SU-DHL-6 (cell line): Measurements from ENCODE around the gene EDA.

Source experiments
- EZH2phosphoT487 ChIP-seq: fragments of 200-600 bp; sonication (generic), shearing (Covaris generic); conservative IDR thresholded peaks from 2 replicates; pipeline ENCODE4 v1.6.1; 2018; ENCODE audit warnings: mild to moderate bottlenecking, antibody characterized with exemption, low read length, moderate library complexity, mixed read lengths
- TF ChIP-seq, protein P1 (sequence below): fragments of 200-600 bp; sonication (generic); IDR thresholded peaks from one replicate; pipeline ENCODE4 v1.5.1; 2017; ENCODE audit warnings: antibody characterized with exemption, mild to moderate bottlenecking, low read length, moderate library complexity; ENCODE audit not compliant: insufficient read depth, poor library complexity, severe bottlenecking

DNA sequence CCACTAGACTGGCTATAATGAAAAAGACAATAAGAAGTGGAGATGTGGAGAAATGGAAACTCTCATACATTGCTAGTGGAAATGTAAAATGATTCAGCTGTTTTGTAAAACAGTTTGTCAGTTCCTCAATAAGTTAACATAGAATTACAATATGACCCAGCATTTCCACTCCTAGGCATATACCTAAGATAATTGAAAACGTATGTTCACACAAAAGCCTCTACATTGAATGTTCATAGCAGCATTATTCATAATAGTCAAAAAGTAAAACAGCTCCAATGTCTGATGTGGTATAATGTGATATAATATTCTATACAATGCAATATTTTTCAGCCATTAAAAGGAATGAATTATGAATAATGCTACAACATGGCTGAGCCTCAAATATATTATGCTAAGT is 10.2 kb downstream of the EDA start:
- no peak for TF ChIP-seq EZH2phosphoT487
- TF ChIP-seq, protein P1, sequence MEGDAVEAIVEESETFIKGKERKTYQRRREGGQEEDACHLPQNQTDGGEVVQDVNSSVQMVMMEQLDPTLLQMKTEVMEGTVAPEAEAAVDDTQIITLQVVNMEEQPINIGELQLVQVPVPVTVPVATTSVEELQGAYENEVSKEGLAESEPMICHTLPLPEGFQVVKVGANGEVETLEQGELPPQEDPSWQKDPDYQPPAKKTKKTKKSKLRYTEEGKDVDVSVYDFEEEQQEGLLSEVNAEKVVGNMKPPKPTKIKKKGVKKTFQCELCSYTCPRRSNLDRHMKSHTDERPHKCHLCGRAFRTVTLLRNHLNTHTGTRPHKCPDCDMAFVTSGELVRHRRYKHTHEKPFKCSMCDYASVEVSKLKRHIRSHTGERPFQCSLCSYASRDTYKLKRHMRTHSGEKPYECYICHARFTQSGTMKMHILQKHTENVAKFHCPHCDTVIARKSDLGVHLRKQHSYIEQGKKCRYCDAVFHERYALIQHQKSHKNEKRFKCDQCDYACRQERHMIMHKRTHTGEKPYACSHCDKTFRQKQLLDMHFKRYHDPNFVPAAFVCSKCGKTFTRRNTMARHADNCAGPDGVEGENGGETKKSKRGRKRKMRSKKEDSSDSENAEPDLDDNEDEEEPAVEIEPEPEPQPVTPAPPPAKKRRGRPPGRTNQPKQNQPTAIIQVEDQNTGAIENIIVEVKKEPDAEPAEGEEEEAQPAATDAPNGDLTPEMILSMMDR: no peak
